NCI-H2171 treated with DMSO at 0.1 percent for 48 hours (cell line): ENCODE data around the gene LARP4B.

Experiments used
- DNase-seq: peaks from one replicate; lab custom pipeline; 2025; lab: John Stamatoyannopoulos, UW

LARP4B gene

GRCh38 chr10:824946-825345 is 106.6 kb downstream of the LARP4B start:
- DNase-seq, result no peak

GRCh38 chr10:824497-824896 is 107.0 kb downstream of the LARP4B start:
- DNase-seq, result no peak

GRCh38 chr10:822661-823367 is 108.7 kb downstream of the LARP4B start:
- no peak for DNase-seq

- DNase-seq, result no peak
Measured at GRCh38 chr10:822197-822596, 109.3 kb downstream of the LARP4B start.

GRCh38 chr10:821322-821721 is 110.2 kb downstream of the LARP4B start:
- DNase-seq, result no peak

- DNase-seq, result no peak
Measured at GRCh38 chr10:819816-820215, 111.7 kb downstream of the LARP4B start.

GRCh38 chr10:819326-819725 is 112.2 kb downstream of the LARP4B start:
- no peak for DNase-seq

GRCh38 chr10:818526-819220 is 112.8 kb downstream of the LARP4B start:
- DNase-seq, result no peak

GRCh38 chr10:818010-818409 is 113.5 kb downstream of the LARP4B start:
- no peak for DNase-seq

GRCh38 chr10:817371-817770 is 114.1 kb downstream of the LARP4B start:
- no peak for DNase-seq

GRCh38 chr10:816958-817357 is 114.5 kb downstream of the LARP4B start:
- no peak for DNase-seq

GRCh38 chr10:816091-816477 is 115.4 kb downstream of the LARP4B start:
- DNase-seq, result no peak

GRCh38 chr10:815338-816090 is 116.0 kb downstream of the LARP4B start:
- no peak for DNase-seq

GRCh38 chr10:814536-815302 is 116.8 kb downstream of the LARP4B start:
- DNase-seq, result no peak

- no peak for DNase-seq
Measured at GRCh38 chr10:813286-813685, 118.2 kb downstream of the LARP4B start.

- no peak for DNase-seq
Measured at GRCh38 chr10:812787-813186, 118.7 kb downstream of the LARP4B start.

GRCh38 chr10:811379-812175 is 119.9 kb downstream of the LARP4B start:
- DNase-seq, result no peak

GRCh38 chr10:810351-810846 is 121.1 kb downstream of the LARP4B start:
- peak; percentile 26 for DNase-seq

- DNase-seq, result no peak
Measured at GRCh38 chr10:809671-810350, 121.7 kb downstream of the LARP4B start.

- no peak for DNase-seq
Measured at GRCh38 chr10:807958-808353, 123.5 kb downstream of the LARP4B start.
